GM12892 (cell line): ENCODE measurements around the gene PIGU.

Experiments
- POLR2A ChIP-seq: IDR thresholded peaks from 2 replicates; pipeline ENCODE4 v1.6.1; 2011; ENCODE audit warnings: low read depth, low read length, control low read depth
- TAF1 ChIP-seq: IDR thresholded peaks from 2 replicates; pipeline ENCODE4 v1.6.1; 2011; ENCODE audit warnings: low read depth, mild to moderate bottlenecking, control low read depth, low read length, borderline replicate concordance

- TF ChIP-seq POLR2A, result no peak
- TF ChIP-seq TAF1, result no peak
Measured at GRCh38 chr20:34595377-34596184, 81.3 kb downstream of the PIGU start.
